WTC11 (cell line): ENCODE results near the gene TSEN54. TPM values are rescaled to one million over a fixed set of nuclear protein-coding genes. Genes with fewer than 3 reads are reported as not detected.

ENCODE experiments used
- ATAC-seq: fragments of 200-7000 bp; cut with Tn5 transposase; 2 replicates; pipeline ENCODE4 v1.10.0; 2021; ENCODE audit warnings: mild to moderate bottlenecking, moderate library complexity
- CTCF ChIA-PET: fragments of 300-600 bp; sonication (Branson Sonifier 250); formaldehyde crosslinking; loops from one replicate; lab custom pipeline; 2021; ENCODE audit warnings: antibody characterized with exemption; lab: Charles Lee
- POLR2A ChIA-PET: fragments of 350-600 bp; sonication (Branson Sonifier 250); formaldehyde crosslinking; loops from one replicate; lab custom pipeline; 2021; ENCODE audit warnings: antibody characterized with exemption; lab: Charles Lee
- DNase-seq: peaks from one replicate; pipeline ENCODE4 v3.0.0; 2021; ENCODE audit warnings: low spot score
- H3K27ac Mint-ChIP-seq: 2 replicates; pipeline ENCODE4 v1.8.0; 2021; ENCODE audit warnings: mixed read lengths
- H3K27me3 Mint-ChIP-seq: 2 replicates; pipeline ENCODE4 v1.8.0; 2021; ENCODE audit warnings: low read depth, mild to moderate bottlenecking, moderate library complexity, mixed read lengths
- H3K36me3 Mint-ChIP-seq: 2 replicates; pipeline ENCODE4 v1.8.0; 2021; ENCODE audit warnings: mixed read lengths
- H3K4me1 Mint-ChIP-seq: 2 replicates; pipeline ENCODE4 v1.8.0; 2022; ENCODE audit warnings: mixed read lengths
- H3K4me3 Mint-ChIP-seq: 2 replicates; pipeline ENCODE4 v1.8.0; 2021; ENCODE audit warnings: mild to moderate bottlenecking, moderate library complexity, mixed read lengths
- H3K9me3 Mint-ChIP-seq: 2 replicates; pipeline ENCODE4 v1.8.0; 2021; ENCODE audit warnings: mixed read lengths
- FOXK1 ChIP-seq: sonication (generic); formaldehyde crosslinking; IDR thresholded peaks from 2 replicates; pipeline ENCODE4 v1.8.0; 2022; ENCODE audit warnings: mild to moderate bottlenecking, moderate library complexity, missing genetic modification reagents
- GTF2I ChIP-seq: fragments of 250-450 bp; sonication (Bioruptor Pico); conservative IDR thresholded peaks from 2 replicates; pipeline ENCODE4 v1.4.0; 2021; ENCODE audit warnings: mild to moderate bottlenecking
- MXD4 ChIP-seq: fragments of 250-450 bp; sonication (Bioruptor Pico); IDR thresholded peaks from 2 replicates; pipeline ENCODE4 v1.8.0; 2021; ENCODE audit warnings: mild to moderate bottlenecking, moderate library complexity, borderline replicate concordance
- OVOL2 ChIP-seq: fragments of 250-450 bp; sonication (Bioruptor Pico); IDR thresholded peaks from 2 replicates; pipeline ENCODE4 v1.9.0; 2021; ENCODE audit warnings: mild to moderate bottlenecking, borderline replicate concordance
- RORB ChIP-seq: fragments of 250-450 bp; sonication (Bioruptor Pico); IDR thresholded peaks from 2 replicates; pipeline ENCODE4 v1.9.0; 2021; ENCODE audit warnings: mild to moderate bottlenecking
- SOX15 ChIP-seq: fragments of 250-450 bp; sonication (Bioruptor Pico); IDR thresholded peaks from 2 replicates; pipeline ENCODE4 v1.9.0; 2021; ENCODE audit warnings: mild to moderate bottlenecking
- TEAD4 ChIP-seq: sonication (generic); formaldehyde crosslinking; IDR thresholded peaks from 2 replicates; pipeline ENCODE4 v1.8.0; 2022; ENCODE audit warnings: mild to moderate bottlenecking, missing genetic modification reagents
- ZNF317 ChIP-seq: sonication (generic); formaldehyde crosslinking; IDR thresholded peaks from 2 replicates; pipeline ENCODE4 v1.8.1; 2023; ENCODE audit warnings: low read depth, mild to moderate bottlenecking, moderate library complexity, missing genetic modification reagents, borderline replicate concordance
- ZNF423 ChIP-seq: fragments of 250-450 bp; sonication (Bioruptor Pico); IDR thresholded peaks from 2 replicates; pipeline ENCODE4 v2.1.2; 2022; ENCODE audit warnings: mild to moderate bottlenecking, moderate library complexity
- total RNA-seq: library from RNA; stranded (reverse); gene quantifications from 3 replicates; pipeline ENCODE4 v1.2.3, GENCODE V29; 2021
- TF ChIP-seq, protein P1 (sequence below): fragments of 250-450 bp; sonication (Bioruptor Pico); IDR thresholded peaks from 2 replicates; pipeline ENCODE4 v1.9.0; 2021; ENCODE audit warnings: mild to moderate bottlenecking, borderline replicate concordance
- TF ChIP-seq, protein P2 (sequence below): sonication (generic); formaldehyde crosslinking; IDR thresholded peaks from 2 replicates; pipeline ENCODE4 v1.8.1; 2022; ENCODE audit warnings: low read depth, mild to moderate bottlenecking, moderate library complexity, missing genetic modification reagents, borderline replicate concordance

Gene TSEN54
- total RNA-seq, 1 experiment from 2014 or later: 53.4 TPM

GRCh38 chr17:75511610-75512575, 4.4 kb upstream of the TSEN54 start (continued):
- TF ChIP-seq, protein P1, sequence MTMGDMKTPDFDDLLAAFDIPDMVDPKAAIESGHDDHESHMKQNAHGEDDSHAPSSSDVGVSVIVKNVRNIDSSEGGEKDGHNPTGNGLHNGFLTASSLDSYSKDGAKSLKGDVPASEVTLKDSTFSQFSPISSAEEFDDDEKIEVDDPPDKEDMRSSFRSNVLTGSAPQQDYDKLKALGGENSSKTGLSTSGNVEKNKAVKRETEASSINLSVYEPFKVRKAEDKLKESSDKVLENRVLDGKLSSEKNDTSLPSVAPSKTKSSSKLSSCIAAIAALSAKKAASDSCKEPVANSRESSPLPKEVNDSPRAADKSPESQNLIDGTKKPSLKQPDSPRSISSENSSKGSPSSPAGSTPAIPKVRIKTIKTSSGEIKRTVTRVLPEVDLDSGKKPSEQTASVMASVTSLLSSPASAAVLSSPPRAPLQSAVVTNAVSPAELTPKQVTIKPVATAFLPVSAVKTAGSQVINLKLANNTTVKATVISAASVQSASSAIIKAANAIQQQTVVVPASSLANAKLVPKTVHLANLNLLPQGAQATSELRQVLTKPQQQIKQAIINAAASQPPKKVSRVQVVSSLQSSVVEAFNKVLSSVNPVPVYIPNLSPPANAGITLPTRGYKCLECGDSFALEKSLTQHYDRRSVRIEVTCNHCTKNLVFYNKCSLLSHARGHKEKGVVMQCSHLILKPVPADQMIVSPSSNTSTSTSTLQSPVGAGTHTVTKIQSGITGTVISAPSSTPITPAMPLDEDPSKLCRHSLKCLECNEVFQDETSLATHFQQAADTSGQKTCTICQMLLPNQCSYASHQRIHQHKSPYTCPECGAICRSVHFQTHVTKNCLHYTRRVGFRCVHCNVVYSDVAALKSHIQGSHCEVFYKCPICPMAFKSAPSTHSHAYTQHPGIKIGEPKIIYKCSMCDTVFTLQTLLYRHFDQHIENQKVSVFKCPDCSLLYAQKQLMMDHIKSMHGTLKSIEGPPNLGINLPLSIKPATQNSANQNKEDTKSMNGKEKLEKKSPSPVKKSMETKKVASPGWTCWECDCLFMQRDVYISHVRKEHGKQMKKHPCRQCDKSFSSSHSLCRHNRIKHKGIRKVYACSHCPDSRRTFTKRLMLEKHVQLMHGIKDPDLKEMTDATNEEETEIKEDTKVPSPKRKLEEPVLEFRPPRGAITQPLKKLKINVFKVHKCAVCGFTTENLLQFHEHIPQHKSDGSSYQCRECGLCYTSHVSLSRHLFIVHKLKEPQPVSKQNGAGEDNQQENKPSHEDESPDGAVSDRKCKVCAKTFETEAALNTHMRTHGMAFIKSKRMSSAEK (CRISPR knock-in tag): no peak
- no peak for TF ChIP-seq OVOL2 (CRISPR knock-in tag)
- no peak for TF ChIP-seq ZNF423 (CRISPR knock-in tag)
- TF ChIP-seq, all 79 proteins: peak for 0

DNA sequence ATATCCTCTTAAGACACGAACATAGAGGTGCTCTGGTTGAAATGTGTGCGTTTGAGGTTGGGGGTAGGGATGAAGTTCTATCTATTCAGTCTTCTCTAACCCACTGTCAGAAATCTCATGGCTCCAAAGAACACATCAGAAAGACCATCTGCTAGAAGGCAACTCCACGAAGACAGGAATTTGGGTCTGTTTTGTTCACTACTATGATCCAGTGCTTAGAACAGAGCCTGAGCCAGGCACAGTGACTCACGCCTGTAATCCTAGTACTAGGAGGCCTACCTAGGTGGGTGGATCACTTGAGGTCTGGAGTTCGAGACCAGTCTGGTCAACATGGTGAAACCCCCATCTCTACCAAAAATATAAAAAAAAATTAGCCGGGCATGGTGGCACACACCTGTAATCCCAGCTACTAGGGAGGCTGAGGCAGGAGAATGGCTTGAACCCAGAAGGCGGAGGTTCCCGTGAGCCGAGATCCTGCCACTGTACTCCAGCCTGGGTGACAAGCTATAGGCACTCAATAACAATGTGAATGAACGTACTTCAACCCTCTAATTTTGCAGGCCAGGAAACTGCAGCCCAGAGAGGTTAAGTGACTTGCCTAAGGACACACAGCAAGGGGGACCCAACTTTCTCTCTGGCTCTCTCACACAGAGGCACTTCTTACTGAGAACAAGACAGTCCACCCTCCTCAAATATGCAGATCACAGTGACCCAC, 3.2 kb upstream of the TSEN54 start:
- Mint-ChIP-seq H3K36me3 (peaks cover 11% of the 10 kb centered on the region), H3K9me3 (no peaks in the 10 kb centered on the region), H3K4me1 (peaks cover 16% of the 10 kb centered on the region), H3K27ac (no peak overlapping the region), H3K4me3 (peak overlapping the region; percentile 14; the same call in 1 of the 2 replicates), H3K27me3 (no peaks in the 10 kb centered on the region)
- ChIA-PET CTCF (interaction anchor here (1.4 to 1.7 kb wide), 3 partner anchors 88 to 235 kb away, joined by 3 to 5 read pairs (median 4); partner anchors contain the start of gene SMIM5), POLR2A (interaction anchor here (0.7 kb wide), 1 partner anchor 366 kb away, joined by 4 read pairs; no protein-coding TSS in a partner anchor)
- DNase-seq: no peak
- no peak for TF ChIP-seq MXD4 (CRISPR knock-in tag)
- TF ChIP-seq GTF2I: 0 out of 2 replicates have a peak, but pooled peaks have one; percentile 21
- ATAC-seq: no peak

GRCh38 chr17:75513641-75514000, 2.7 kb upstream of the TSEN54 start:
- Mint-ChIP-seq H3K27me3 (no peaks in the 10 kb centered on the region), H3K27ac (no peak overlapping the region), H3K4me1 (peaks cover 19% of the 10 kb centered on the region), H3K4me3 (peak overlapping the region; percentile 73), H3K9me3 (no peaks in the 10 kb centered on the region), H3K36me3 (peaks cover 15% of the 10 kb centered on the region)
- no peak for ATAC-seq
- POLR2A ChIA-PET: no interaction called here
- CTCF ChIA-PET: interaction anchor here (1.4 to 1.7 kb wide), 5 partner anchors 9 to 119 kb away, joined by 5 to 6 read pairs (median 6); partner anchors contain the start of genes LLGL2 and SMIM5
- DNase-seq: no peak
- no peak for TF ChIP-seq MXD4 (CRISPR knock-in tag)
- no peak for TF ChIP-seq SOX15
- no peak for TF ChIP-seq TEAD4 (CRISPR knock-in tag)
- TF ChIP-seq RORB (CRISPR knock-in tag): no peak
- TF ChIP-seq ZNF317 (CRISPR knock-in tag): no peak
- TF ChIP-seq, protein P2, sequence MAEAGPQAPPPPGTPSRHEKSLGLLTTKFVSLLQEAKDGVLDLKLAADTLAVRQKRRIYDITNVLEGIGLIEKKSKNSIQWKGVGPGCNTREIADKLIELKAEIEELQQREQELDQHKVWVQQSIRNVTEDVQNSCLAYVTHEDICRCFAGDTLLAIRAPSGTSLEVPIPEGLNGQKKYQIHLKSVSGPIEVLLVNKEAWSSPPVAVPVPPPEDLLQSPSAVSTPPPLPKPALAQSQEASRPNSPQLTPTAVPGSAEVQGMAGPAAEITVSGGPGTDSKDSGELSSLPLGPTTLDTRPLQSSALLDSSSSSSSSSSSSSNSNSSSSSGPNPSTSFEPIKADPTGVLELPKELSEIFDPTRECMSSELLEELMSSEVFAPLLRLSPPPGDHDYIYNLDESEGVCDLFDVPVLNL (CRISPR knock-in tag): no peak
- TF ChIP-seq FOXK1: no peak
- TF ChIP-seq OVOL2 (CRISPR knock-in tag): no peak
